GM21619 (cell line): ENCODE measurements around the gene GALNT16.
"Not testable (repeated sequence)": the region's sequence is repeated elsewhere in the genome, so short reads cannot be mapped to it uniquely, and the experiment has no call there.

Experiments used
- ATAC-seq: cut with Tn5 transposase; IDR thresholded peaks from one replicate; pipeline ENCODE4 v1.9.1; 2021; ENCODE audit not compliant: unreplicated experiment

Gene GALNT16

GRCh38 chr14:69284170-69284569 is 24.2 kb downstream of the GALNT16 start:
- no peak for ATAC-seq

- no peak for ATAC-seq
These were observed 25.8 kb downstream of the GALNT16 start for GRCh38 chr14:69285661-69286255.

GRCh38 chr14:69287098-69288010 is 27.4 kb downstream of the GALNT16 start:
- no peak for ATAC-seq

- ATAC-seq, result no peak
These were observed 28.2 kb downstream of the GALNT16 start for GRCh38 chr14:69288011-69288771.

- no peak for ATAC-seq
These were observed 29.2 kb downstream of the GALNT16 start for GRCh38 chr14:69288956-69289705.

- ATAC-seq, result no peak
These were observed 30.0 kb downstream of the GALNT16 start for GRCh38 chr14:69289811-69290520.

GRCh38 chr14:69290881-69291280 is 30.9 kb downstream of the GALNT16 start:
- not testable (repeated sequence) for ATAC-seq

GRCh38 chr14:69291396-69291795 is 31.4 kb downstream of the GALNT16 start:
- no peak for ATAC-seq

GRCh38 chr14:69291891-69292561 is 32.1 kb downstream of the GALNT16 start:
- no peak for ATAC-seq

GRCh38 chr14:69298131-69299071 is 38.4 kb downstream of the GALNT16 start:
- no peak for ATAC-seq

GRCh38 chr14:69299286-69300035 is 39.5 kb downstream of the GALNT16 start:
- ATAC-seq, result no peak

GRCh38 chr14:69300601-69301221 is 40.8 kb downstream of the GALNT16 start:
- no peak for ATAC-seq

GRCh38 chr14:69303086-69303485 is 43.1 kb downstream of the GALNT16 start:
- ATAC-seq, result no peak

GRCh38 chr14:69312608-69313007 is 52.6 kb downstream of the GALNT16 start:
- ATAC-seq, result no peak

- ATAC-seq, result no peak
These were observed 53.2 kb downstream of the GALNT16 start for GRCh38 chr14:69313176-69313575.

- no peak for ATAC-seq
These were observed 54.4 kb downstream of the GALNT16 start for GRCh38 chr14:69314327-69314726.

- no peak for ATAC-seq
These were observed 55.3 kb downstream of the GALNT16 start for GRCh38 chr14:69315301-69315700.
